Heart right ventricle (tissue), 16 donors: Measurements from ENCODE around the gene C10orf120. TPM values are rescaled to one million over a fixed set of nuclear protein-coding genes. Genes with fewer than 3 reads are reported as not detected.

Experiments used
- ATAC-seq, 8 donors: fragments of 200-7000 bp; cut with Tn5 transposase; one replicate each; pipeline ENCODE4 v1.9.1; 2020; ENCODE audit warnings: mild to moderate bottlenecking in 8 of 8, moderate library complexity in 8 of 8, moderate number of reproducible peaks in 1 of 8
- DNase-seq, 2 donors: peaks; one replicate each; pipeline ENCODE4 v3.0.0-alpha.2; 2020
- H3K27ac ChIP-seq, 10 donors: fragments of 200-600 bp; sonication (generic) in 2 of 10; one replicate each; pipeline versions ENCODE4 v1.5.0 to v1.8.0; 2020 to 2022; ENCODE audit warnings: mild to moderate bottlenecking in 3 of 10
- H3K27me3 ChIP-seq, 7 donors: fragments of 200-600 bp; one replicate each; pipeline ENCODE4 v1.8.0; 2021 to 2022; ENCODE audit warnings: mild to moderate bottlenecking in 2 of 7
- H3K36me3 ChIP-seq, 9 donors: fragments of 200-600 bp; sonication (generic) in 1 of 9; one replicate each; pipeline versions ENCODE4 v1.5.0 to v1.8.0; 2020 to 2022; ENCODE audit warnings: mild to moderate bottlenecking in 2 of 9
- H3K4me1 ChIP-seq, 9 donors: fragments of 200-600 bp; sonication (generic) in 1 of 9; one replicate each; pipeline versions ENCODE4 v1.5.0 to v1.8.0; 2020 to 2022; ENCODE audit warnings: mild to moderate bottlenecking in 4 of 9
- H3K4me3 ChIP-seq, 10 donors: fragments of 200-600 bp; sonication (generic) in 2 of 10; one replicate each; pipeline versions ENCODE4 v1.5.0 to v1.8.0; 2020 to 2022; ENCODE audit warnings: mild to moderate bottlenecking in 7 of 10, moderate library complexity in 2 of 10
- H3K9me3 ChIP-seq, 11 donors: fragments of 200-600 bp in 10 of 11; sonication (generic) in 2 of 11; one replicate each; pipeline versions ENCODE4 v1.5.0 to v1.8.0; 2013 to 2022; ENCODE audit warnings: mild to moderate bottlenecking in 2 of 11, control low read depth in 1 of 11, moderate library complexity in 1 of 11
- CTCF ChIP-seq, 9 donors: fragments of 200-600 bp; sonication (generic) in 2 of 9; IDR thresholded peaks; one replicate each; pipeline versions ENCODE4 v1.5.0 to v1.8.0; 2021 to 2022; ENCODE audit warnings: antibody characterized with exemption in 9 of 9, mild to moderate bottlenecking in 5 of 9, moderate library complexity in 1 of 9
- WGBS, 2 donors: extraction: QIAGEN DNeasy Blood & Tissue Kit; methylation state at CpG; one replicate each; pipeline ENCODE4 v1.1.7; 2013; ENCODE audit warnings: inconsistent platforms in 1 of 2; 5-methylcytosine and 5-hydroxymethylcytosine counted together
- intact Hi-C, 10 donors: fragments of 100-400 bp; cut with DNase I; formaldehyde crosslinking; loops; one replicate each; pipeline versions ENCODE4 v1.11.1 to v1.14.2; 2022
- polyA plus RNA-seq, 2 donors: library from polyadenylated mRNA; stranded (reverse); fragments of 200-250 nt; gene quantifications; one replicate each; pipeline ENCODE4 v1.2.3, GENCODE V29; 2013
- total RNA-seq, 10 donors: library from RNA; stranded (reverse); fragmentation: NEBNext Ultra II Directional in 3 of 10; extraction: Animal tissue kit (Norgen Biotek cat#: 25700) in 3 of 10; gene quantifications; one replicate each; pipeline versions ENCODE4 v1.2.1 to v1.2.4, GENCODE V29; 2021 to 2023
- donor health status: Arrhythmogenic right ventricular cardiomyopathy.
- donor health status: ischemic (EF 13 %, LVEDD 7.1; RV severe dilation, severe dysfunction).
- donor health status: healthy with polysubstance abuse.
- donor health status: DM: no; HTN: yes; CAD: no.
- donor health status: DM: no; HTN: no; CAD: no.
- donor health status: ischemic (EF 25% LVEDD 6.9; RV normal size, moderate dysfunction).
- donor health status: ischemic (EF 25% LVEDD 5.7; RV mildly dilated, moderate dysfunction).
- donor health status: healthy.
- donor health status: DM: yes; HTN: yes; CAD: no.
- donor health status: Ischemic cardiomyopathy.
- donor health status: ischemic (EF 35%, LVEDD 5.7; RV mildly dilated, moderate dysfunction).
- donor health status: nonischemic (EF 11% LVEDD 7.7; RV severe dilation, severe dysfunction).
- donor health status: DM: yes; HTN: yes; CAD: no.
- donor health status: PGD.
- donor health status: ischemic (EF 29% LVEDD 5.4; RV normal size, mild dysfunction).
- donor health status: nonischemic (EF 23%, LVEDD 6.1; RV moderate dilation, normal function).

Gene C10orf120
- total and polyA plus RNA-seq, 12 donors: not detected

GRCh38 chr10:122665946-122666345, 33.7 kb downstream of the C10orf120 start:
- no peaks in the 10 kb centered on the region for H3K4me1 ChIP-seq
- no peak overlapping the region for H3K4me3 ChIP-seq
- no peaks in the 10 kb centered on the region for H3K36me3 ChIP-seq
- no peaks in the 10 kb centered on the region for H3K9me3 ChIP-seq
- no peak for DNase-seq
- peaks cover 0 to 13% (median 0%) of the 10 kb centered on the region in 7 donors for H3K27me3 ChIP-seq
- no peak for ATAC-seq
- H3K27ac ChIP-seq: no peak overlapping the region
- intact Hi-C loops: no loop called here
- TF ChIP-seq CTCF (IDR thresholded peaks at IDR 0.05): no peak
- 73 to 77% methylated on average over 4 of the region's 4 CpGs for WGBS, 2 donors

GRCh38 chr10:122665329-122665860, 34.3 kb downstream of the C10orf120 start:
- WGBS, 2 donors: 75 to 82% methylated on average over 7 of the region's 7 CpGs
- H3K4me1 ChIP-seq: no peaks in the 10 kb centered on the region
- ATAC-seq (no peak), DNase-seq (no peak)
- peaks cover 0 to 13% (median 0%) of the 10 kb centered on the region in 7 donors for H3K27me3 ChIP-seq
- no peaks in the 10 kb centered on the region for H3K9me3 ChIP-seq
- TF ChIP-seq CTCF (IDR thresholded peaks at IDR 0.05): no peak
- no peak overlapping the region for H3K4me3 ChIP-seq
- intact Hi-C loops: no loop called here
- no peaks in the 10 kb centered on the region for H3K36me3 ChIP-seq
- H3K27ac ChIP-seq: no peak overlapping the region

- Histone ChIP-seq H3K27ac (no peak overlapping the region), H3K36me3 (no peaks in the 10 kb centered on the region), H3K9me3 (no peaks in the 10 kb centered on the region), H3K27me3 (peaks cover 0 to 11% (median 0%) of the 10 kb centered on the region in 7 donors), H3K4me3 (no peak overlapping the region), H3K4me1 (no peaks in the 10 kb centered on the region)
- intact Hi-C loops: no loop called here
- WGBS, 2 donors: 91 to 93% methylated on average over 8 of the region's 8 CpGs
- TF ChIP-seq CTCF (IDR thresholded peaks at IDR 0.05): no peak
- DNase-seq (no peak), ATAC-seq (no peak)
These were observed 35.1 kb downstream of the C10orf120 start for GRCh38 chr10:122664501-122664900.

- TF ChIP-seq CTCF (IDR thresholded peaks at IDR 0.05): no peak
- intact Hi-C loops: no loop called here
- no peak overlapping the region for H3K27ac ChIP-seq
- no peaks in the 10 kb centered on the region for H3K4me1 ChIP-seq
- ATAC-seq (no peak), DNase-seq (no peak)
- H3K9me3 ChIP-seq: no peaks in the 10 kb centered on the region
- H3K4me3 ChIP-seq: no peak overlapping the region
- 88 to 94% methylated on average over 5 of the region's 5 CpGs for WGBS, 2 donors
- peaks cover 0 to 9% (median 0%) of the 10 kb centered on the region in 7 donors for H3K27me3 ChIP-seq
- H3K36me3 ChIP-seq: no peaks in the 10 kb centered on the region
These were observed 36.0 kb downstream of the C10orf120 start for GRCh38 chr10:122663516-122664130.
